ENCODE results near the gene GALNT18. TPM values are rescaled to one million over a fixed set of nuclear protein-coding genes. Genes with fewer than 3 reads are reported as not detected.

Gene GALNT18
- total RNA-seq, 6 experiments from 2014 or later = 3.7 to 11.4 (median 7.8) TPM

DNA sequence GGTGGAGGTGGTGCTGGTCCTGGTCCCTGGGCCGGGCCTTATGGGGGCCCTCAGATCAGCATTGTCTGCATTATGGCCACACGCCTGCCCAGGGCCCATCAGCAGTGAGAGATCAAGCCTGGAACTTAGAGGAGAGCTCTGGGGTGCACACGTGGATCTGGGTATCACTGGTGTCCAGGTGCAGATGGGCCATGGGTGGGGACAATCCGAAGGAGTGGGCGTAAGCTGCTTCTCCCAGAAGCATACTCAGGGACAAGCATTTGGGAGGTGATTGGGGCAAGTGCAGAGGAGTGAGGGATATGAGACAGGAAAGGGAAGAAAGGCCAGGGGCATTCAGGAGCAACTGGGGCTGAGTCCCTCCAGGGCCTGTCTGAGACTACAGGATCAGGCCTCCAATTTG, 353.1 kb downstream of the GALNT18 start:
- intact Hi-C loops (cut with DNase I) = loop anchor here in 1 of 2 donors (10.0 kb wide), 1 partner anchor 224 kb away; no protein-coding TSS in a partner anchor
- H3K4me3 ChIP-seq = no peak overlapping the region
- no peaks in the 10 kb centered on the region for H3K36me3 ChIP-seq
- no peak overlapping the region for H3K27ac ChIP-seq
- H3K4me1 ChIP-seq = no peaks in the 10 kb centered on the region
- DNase-seq (no peak), ATAC-seq (no peak)
- no peaks in the 10 kb centered on the region for H3K9me3 ChIP-seq
- H3K27me3 ChIP-seq = no peaks in the 10 kb centered on the region
- WGBS (ENCODE audit: insufficient coverage, low coverage, low lambda C conversion rate, missing lambda C conversion rate) = no CpG with 5 or more reads among the region's 5 CpGs
- TF ChIP-seq, protein P1, sequence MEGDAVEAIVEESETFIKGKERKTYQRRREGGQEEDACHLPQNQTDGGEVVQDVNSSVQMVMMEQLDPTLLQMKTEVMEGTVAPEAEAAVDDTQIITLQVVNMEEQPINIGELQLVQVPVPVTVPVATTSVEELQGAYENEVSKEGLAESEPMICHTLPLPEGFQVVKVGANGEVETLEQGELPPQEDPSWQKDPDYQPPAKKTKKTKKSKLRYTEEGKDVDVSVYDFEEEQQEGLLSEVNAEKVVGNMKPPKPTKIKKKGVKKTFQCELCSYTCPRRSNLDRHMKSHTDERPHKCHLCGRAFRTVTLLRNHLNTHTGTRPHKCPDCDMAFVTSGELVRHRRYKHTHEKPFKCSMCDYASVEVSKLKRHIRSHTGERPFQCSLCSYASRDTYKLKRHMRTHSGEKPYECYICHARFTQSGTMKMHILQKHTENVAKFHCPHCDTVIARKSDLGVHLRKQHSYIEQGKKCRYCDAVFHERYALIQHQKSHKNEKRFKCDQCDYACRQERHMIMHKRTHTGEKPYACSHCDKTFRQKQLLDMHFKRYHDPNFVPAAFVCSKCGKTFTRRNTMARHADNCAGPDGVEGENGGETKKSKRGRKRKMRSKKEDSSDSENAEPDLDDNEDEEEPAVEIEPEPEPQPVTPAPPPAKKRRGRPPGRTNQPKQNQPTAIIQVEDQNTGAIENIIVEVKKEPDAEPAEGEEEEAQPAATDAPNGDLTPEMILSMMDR (IDR thresholded peaks at IDR 0.05) = no peak
- no peak for TF ChIP-seq POLR2A (IDR thresholded peaks at IDR 0.05)

DNA sequence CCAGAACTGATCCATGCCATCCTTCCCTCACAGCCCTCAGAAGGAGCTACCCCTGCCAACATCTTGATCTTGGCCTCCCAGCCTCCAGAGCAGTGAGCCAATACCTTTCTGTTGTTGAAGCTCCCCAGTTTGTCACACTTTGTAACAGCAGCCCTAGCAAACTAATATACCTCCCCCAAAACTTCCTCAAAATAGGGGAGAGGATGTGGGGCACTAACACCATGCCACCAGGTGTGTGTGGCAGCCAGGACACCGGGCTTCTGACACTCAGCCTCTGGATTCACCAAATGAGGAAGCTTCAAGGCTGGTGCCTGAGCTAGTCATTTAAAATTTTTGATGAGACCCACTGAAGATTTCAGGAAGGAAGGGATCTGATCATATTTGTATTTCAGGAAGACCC, 353.7 kb downstream of the GALNT18 start:
- no peaks in the 10 kb centered on the region for H3K27me3 ChIP-seq
- intact Hi-C loops (cut with DNase I) = loop anchor here in 1 of 2 donors (10.0 kb wide), 1 partner anchor 223 kb away; no protein-coding TSS in a partner anchor
- 6% methylated on average over 1 of the region's 1 CpG for WGBS (ENCODE audit: insufficient coverage, low coverage, low lambda C conversion rate, missing lambda C conversion rate)
- H3K4me3 ChIP-seq = no peak overlapping the region
- no peaks in the 10 kb centered on the region for H3K36me3 ChIP-seq
- H3K9me3 ChIP-seq = no peaks in the 10 kb centered on the region
- no peaks in the 10 kb centered on the region for H3K4me1 ChIP-seq
- no peak overlapping the region for H3K27ac ChIP-seq
- ATAC-seq (no peak), DNase-seq (no peak)
- TF ChIP-seq, protein P1 (IDR thresholded peaks at IDR 0.05) = no peak
- no peak for TF ChIP-seq POLR2A (IDR thresholded peaks at IDR 0.05)

DNA sequence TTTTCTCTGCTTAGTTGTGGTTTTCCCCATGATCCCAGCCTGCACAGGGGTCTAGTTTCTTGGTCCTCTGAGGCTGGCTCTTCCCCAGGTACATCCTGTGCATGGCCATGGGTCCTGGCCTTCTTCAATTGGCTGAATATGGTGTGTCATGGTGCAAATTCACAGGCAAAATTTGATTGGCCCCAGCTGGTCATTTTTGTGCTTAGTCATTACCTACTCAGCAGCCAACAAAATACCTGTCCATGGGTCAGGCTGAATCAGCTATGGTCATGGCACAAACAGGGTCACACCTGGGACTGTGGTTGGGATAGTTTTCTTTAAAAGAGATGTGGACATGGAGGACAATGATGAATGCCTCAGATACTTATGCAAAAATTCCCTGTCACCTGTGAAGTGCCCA, 354.5 kb downstream of the GALNT18 start:
- no peaks in the 10 kb centered on the region for H3K9me3 ChIP-seq
- H3K4me3 ChIP-seq = no peak overlapping the region
- no peak overlapping the region for H3K27ac ChIP-seq
- peak in 1 of 4 donors; percentile 16 for ATAC-seq
- TF ChIP-seq, protein P1 (IDR thresholded peaks at IDR 0.05) = no peak
- TF ChIP-seq POLR2A (IDR thresholded peaks at IDR 0.05) = no peak
- H3K36me3 ChIP-seq = no peaks in the 10 kb centered on the region
- no peak for DNase-seq
- no peaks in the 10 kb centered on the region for H3K4me1 ChIP-seq
- H3K27me3 ChIP-seq = no peaks in the 10 kb centered on the region
- intact Hi-C loops (cut with DNase I) = loop anchor here in 1 of 2 donors (10.0 kb wide), 1 partner anchor 223 kb away; no protein-coding TSS in a partner anchor

DNA sequence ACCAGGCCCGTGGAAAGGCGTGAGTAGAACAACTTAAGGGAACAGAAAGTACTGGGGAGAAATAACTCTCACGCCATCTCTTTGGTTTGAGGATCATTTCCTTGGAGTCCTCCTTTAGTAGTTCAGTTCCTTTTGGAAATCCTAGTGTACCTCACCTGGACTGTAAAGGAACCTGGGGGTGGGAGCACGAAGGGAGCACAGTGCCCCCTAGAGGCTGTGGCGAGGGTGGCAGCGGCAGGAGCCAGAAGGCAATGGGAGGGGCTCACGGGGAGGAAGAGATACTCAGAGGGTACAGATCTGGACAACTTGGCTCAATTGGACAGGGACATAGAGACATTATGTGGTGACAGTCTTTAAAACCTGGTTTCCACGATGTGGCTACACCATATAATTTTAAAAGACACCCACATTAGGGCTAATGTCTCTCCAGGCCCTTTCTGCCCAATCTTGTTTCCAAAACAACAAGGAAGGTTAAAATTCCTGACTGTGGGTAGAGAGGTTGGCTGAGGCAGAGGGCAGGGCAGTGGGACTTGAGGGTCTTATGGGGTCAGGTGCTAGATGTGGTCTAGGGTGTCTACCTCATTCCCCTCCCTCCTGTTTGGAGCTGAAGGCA, 355.7 kb downstream of the GALNT18 start:
- DNase-seq = peak in 1 of 3 donors; percentile 58
- no peak overlapping the region for H3K27ac ChIP-seq
- H3K27me3 ChIP-seq = no peaks in the 10 kb centered on the region
- no peaks in the 10 kb centered on the region for H3K4me1 ChIP-seq
- H3K4me3 ChIP-seq = no peak overlapping the region
- peak; percentile 70 to 89 (median 78) for ATAC-seq
- 38% methylated on average over 8 of the region's 8 CpGs for WGBS (ENCODE audit: insufficient coverage, low coverage, low lambda C conversion rate, missing lambda C conversion rate)
- intact Hi-C loops (cut with DNase I) = loop anchor here in 1 of 2 donors (10.0 kb wide), 1 partner anchor 221 kb away; no protein-coding TSS in a partner anchor
- no peaks in the 10 kb centered on the region for H3K36me3 ChIP-seq
- H3K9me3 ChIP-seq = no peaks in the 10 kb centered on the region
- TF ChIP-seq POLR2A (IDR thresholded peaks at IDR 0.05) = no peak
- TF ChIP-seq, protein P1 (IDR thresholded peaks at IDR 0.05) = peak; percentile 55 to 88 (median 75)

Data from right lobe of liver (tissue), 6 donors.